Testis (tissue), 5 donors: ENCODE measurements around the gene MARK4. TPM values are rescaled to one million over a fixed set of nuclear protein-coding genes. Genes with fewer than 3 reads are reported as not detected.

Experiments
- DNase-seq: peaks from one replicate; pipeline ENCODE4 v3.0.0-alpha.2; 2019
- H3K27ac ChIP-seq, 2 donors: fragments of 200-600 bp; sonication (generic); one replicate each; pipeline ENCODE4 v1.5.1; 2019
- H3K27me3 ChIP-seq: fragments of 200-600 bp; sonication (generic); one replicate; pipeline ENCODE4 v1.5.1; 2019
- H3K36me3 ChIP-seq: fragments of 200-600 bp; sonication (generic); one replicate; pipeline ENCODE4 v1.5.1; 2017; ENCODE audit warnings: low read depth; ENCODE audit errors: missing control alignments
- H3K4me1 ChIP-seq: fragments of 200-600 bp; sonication (generic); one replicate; pipeline ENCODE4 v1.5.1; 2019
- H3K4me3 ChIP-seq, 2 donors: fragments of 200-600 bp; sonication (generic); one replicate each; pipeline ENCODE4 v1.5.1; 2017 to 2019
- H3K9me3 ChIP-seq: fragments of 200-600 bp; sonication (generic); one replicate; pipeline ENCODE4 v1.5.1; 2017
- CTCF ChIP-seq, 3 experiments: fragments of 450-650 bp in 2 of 3; fragments of 200-600 bp in 1 of 3; sonication (generic) in 1 of 3; IDR thresholded peaks; one replicate each; pipeline ENCODE4 v1.5.1; 2016 to 2019; ENCODE audit warnings: antibody characterized with exemption in 3 of 3, mild to moderate bottlenecking in 2 of 3, moderate library complexity in 1 of 3
- POLR2A ChIP-seq: fragments of 450-650 bp; IDR thresholded peaks from one replicate; pipeline ENCODE4 v1.6.1; 2017; ENCODE audit warnings: antibody characterized with exemption, mild to moderate bottlenecking, moderate library complexity
- WGBS, 2 donors: methylation state at CpG; one replicate each; pipeline ENCODE4 v1.1.5; 2018; 5-methylcytosine and 5-hydroxymethylcytosine counted together
- intact Hi-C: fragments of 100-400 bp; cut with DNase I; formaldehyde crosslinking; loops from one replicate; pipeline ENCODE4 v1.15.1; 2023; ENCODE audit warnings: low total_unique reads
- long read RNA-seq, 2 donors: transcript quantifications; one replicate each; lab custom pipeline, GENCODE V29; 2026
- polyA plus RNA-seq: library from polyadenylated mRNA; stranded (reverse); fragments of 350-450 nt; fragmentation: Illumina TruSeq; extraction: RNeasy Lipid Tissue Mini Kit (QIAGEN cat#74804); gene quantifications from one replicate; pipeline ENCODE4 v1.2.3, GENCODE V29; 2014; ENCODE audit warnings: low read depth, low replicate concordance; ENCODE audit not compliant: insufficient read depth
- total RNA-seq, 2 donors: library from RNA; depleted of rRNA; stranded (reverse); fragments of >200 nt; gene quantifications; one replicate each; pipeline ENCODE4 v1.2.3, GENCODE V29; 2016

The MARK4 gene
- total RNA-seq (100 to 1,000 TPM; 197 to 200 TPM), polyA plus RNA-seq (114 TPM)
- long read RNA-seq, donor 1, partial matches to known transcripts = 18 of 22 reads
- long read RNA-seq, donor 1, other reads (novel, unspliced or antisense) = 0 of 22 reads
- long read RNA-seq, donor 2, partial matches to known transcripts = 14 of 17 reads
- long read RNA-seq, donor 2, other reads (novel, unspliced or antisense) = 0 of 17 reads

DNA sequence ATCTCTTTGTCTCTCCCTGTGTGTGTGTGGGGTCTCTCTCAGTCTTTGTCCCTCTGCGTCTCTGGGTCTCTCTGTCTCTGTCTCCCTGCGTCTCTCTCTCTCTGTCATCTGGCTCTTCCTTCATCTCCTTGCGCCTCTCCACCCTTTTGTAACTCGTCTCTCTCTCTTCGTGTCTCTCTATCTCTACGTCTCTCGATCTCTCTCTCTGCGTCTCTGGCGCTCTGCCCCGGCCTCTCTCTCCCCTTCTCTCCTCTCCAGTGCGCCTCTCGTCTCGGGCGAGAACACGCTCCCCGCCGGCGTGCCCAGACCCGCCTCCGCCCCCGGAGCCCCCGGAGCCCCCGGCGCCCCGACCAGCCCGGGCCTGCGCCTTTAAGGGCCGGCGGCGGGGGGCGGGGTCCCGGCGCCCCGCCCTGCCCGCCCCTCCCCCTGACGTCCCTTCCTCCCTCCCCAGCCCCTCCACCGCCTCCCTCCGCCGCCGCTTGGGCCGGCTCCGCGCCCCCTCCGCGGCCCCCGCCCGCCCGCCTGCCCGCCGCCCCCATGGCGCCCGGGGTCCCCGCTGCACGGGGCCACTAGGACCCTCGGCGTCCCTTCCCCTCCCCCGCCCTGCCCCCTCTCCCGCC lies at the start of gene MARK4:
MARK4 (plus strand) TSS at position 440 of the 620 bp plus-strand sequence. CDS start 318 bp downstream, outside the sequence.
- no peaks in the 10 kb centered on the region for H3K9me3 ChIP-seq
- H3K36me3 ChIP-seq = no peaks in the 10 kb centered on the region
- peaks cover 39% of the 10 kb centered on the region for H3K4me1 ChIP-seq
- peak; percentile 57 for DNase-seq
- H3K4me3 ChIP-seq = peak within 1 kb of the TSS; percentile 93 to 96
- intact Hi-C loops = no loop called here
- H3K27ac ChIP-seq = peak within 1 kb of the TSS; percentile 86 to 97
- TF ChIP-seq CTCF (IDR thresholded peaks at IDR 0.05) = no peak
- H3K27me3 ChIP-seq = no peaks in the 10 kb centered on the region
- WGBS, 2 donors = 1 to 2% methylated on average over 32 to 36 of the region's 58 CpGs

- H3K36me3 ChIP-seq = no peaks in the 10 kb centered on the region
- H3K27ac ChIP-seq = no peak overlapping the region
- WGBS, 2 donors = 85 to 88% methylated on average over 6 of the region's 6 CpGs
- no peaks in the 10 kb centered on the region for H3K4me1 ChIP-seq
- H3K27me3 ChIP-seq = no peaks in the 10 kb centered on the region
- no peak overlapping the region for H3K4me3 ChIP-seq
- intact Hi-C loops = no loop called here
- H3K9me3 ChIP-seq = no peaks in the 10 kb centered on the region
- TF ChIP-seq CTCF (IDR thresholded peaks at IDR 0.05) (no peak), POLR2A (no peak)
- no peak for DNase-seq
Observed at GRCh38 chr19:45202637-45203036, 48.4 kb upstream of the MARK4 start.

DNA sequence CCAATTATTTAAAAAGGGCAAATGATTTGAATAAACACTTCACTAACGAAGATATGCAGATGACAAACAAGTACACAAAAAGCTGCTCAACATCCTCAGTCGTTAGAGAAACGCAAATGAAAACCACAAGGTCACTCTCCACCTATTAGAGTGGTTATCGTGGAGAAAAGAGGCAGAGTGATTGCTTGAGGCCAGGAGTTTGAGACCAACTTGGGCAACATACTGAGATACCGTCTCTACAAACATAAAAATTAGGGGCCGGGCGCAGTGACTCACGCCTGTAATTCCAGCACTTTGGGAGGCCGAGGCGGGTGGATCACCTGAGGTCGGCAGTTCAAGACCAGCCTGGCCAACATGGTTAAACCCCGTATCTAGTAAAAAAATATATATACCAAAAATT lies 45.3 kb upstream of the MARK4 start:
- intact Hi-C loops = no loop called here
- 90 to 91% methylated on average over 12 of the region's 12 CpGs for WGBS, 2 donors
- no peak for DNase-seq
- H3K4me1 ChIP-seq = no peaks in the 10 kb centered on the region
- no peaks in the 10 kb centered on the region for H3K27me3 ChIP-seq
- H3K4me3 ChIP-seq = no peak overlapping the region
- H3K9me3 ChIP-seq = no peaks in the 10 kb centered on the region
- no peak for TF ChIP-seq POLR2A
- TF ChIP-seq CTCF (IDR thresholded peaks at IDR 0.05) = no peak
- H3K27ac ChIP-seq = no peak overlapping the region
- H3K36me3 ChIP-seq = no peaks in the 10 kb centered on the region

DNA sequence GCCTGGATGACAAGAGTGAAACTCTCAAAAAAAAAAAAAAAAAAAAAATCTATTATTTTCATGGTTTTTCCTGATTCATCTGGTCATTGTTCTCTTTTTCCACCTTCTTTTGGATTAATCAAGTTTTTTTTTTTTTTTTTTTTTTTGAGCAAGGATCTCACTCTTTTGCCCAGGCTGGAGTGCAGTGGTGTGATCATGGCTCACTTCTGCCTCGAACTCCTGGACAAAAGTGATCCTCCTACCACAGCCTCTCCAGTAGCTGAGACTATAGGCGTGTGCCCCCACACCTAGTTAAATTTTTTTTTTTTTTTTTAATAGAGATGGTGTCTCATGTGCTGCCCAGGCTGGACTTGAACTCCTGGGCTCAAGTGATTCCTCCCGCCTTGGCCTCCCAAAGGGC lies 44.7 kb upstream of the MARK4 start:
- H3K4me3 ChIP-seq = no peak overlapping the region
- H3K27me3 ChIP-seq = no peaks in the 10 kb centered on the region
- no peaks in the 10 kb centered on the region for H3K4me1 ChIP-seq
- no peak for TF ChIP-seq POLR2A
- TF ChIP-seq CTCF (IDR thresholded peaks at IDR 0.05) = no peak
- no peaks in the 10 kb centered on the region for H3K9me3 ChIP-seq
- H3K36me3 ChIP-seq = no peaks in the 10 kb centered on the region
- intact Hi-C loops = no loop called here
- no peak for DNase-seq
- H3K27ac ChIP-seq = no peak overlapping the region
- WGBS, 2 donors = 92 to 93% methylated on average over 3 of the region's 3 CpGs
